ENCODE measurements around the gene HIVEP1.

DNA sequence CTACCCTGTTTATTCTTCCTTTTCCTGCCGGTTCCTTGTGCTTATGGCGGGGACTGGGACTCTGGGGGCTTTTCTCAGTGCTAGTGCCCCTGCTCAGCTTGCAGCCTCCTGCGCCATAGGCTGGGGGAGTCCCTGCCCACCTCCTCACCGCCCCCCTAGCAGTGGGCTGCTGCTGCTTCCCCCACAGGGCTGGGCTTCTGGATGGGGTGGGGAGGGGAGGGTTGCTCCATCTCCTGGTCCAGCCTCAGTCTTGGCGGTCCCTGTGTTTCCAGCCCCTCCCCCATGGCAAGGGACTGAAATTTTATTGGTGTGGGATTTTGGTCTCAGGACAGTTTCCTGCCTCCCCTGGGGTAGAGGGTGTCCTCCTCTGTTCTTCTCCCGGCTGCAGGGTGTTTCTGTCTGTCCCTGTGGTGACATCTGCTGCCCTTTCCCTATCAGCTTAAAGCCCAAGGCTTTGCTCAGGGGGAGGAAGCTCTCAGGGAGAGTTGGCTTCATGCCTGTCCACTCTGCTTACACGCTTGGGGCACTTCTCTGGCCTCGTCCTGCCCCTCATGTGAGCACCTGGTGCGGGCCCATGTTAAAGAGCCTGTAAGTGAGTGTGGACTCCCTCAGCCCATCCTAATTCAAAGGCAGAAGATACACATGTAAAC, 100.6 kb downstream of the HIVEP1 start:
- TF ChIP-seq, protein P1, sequence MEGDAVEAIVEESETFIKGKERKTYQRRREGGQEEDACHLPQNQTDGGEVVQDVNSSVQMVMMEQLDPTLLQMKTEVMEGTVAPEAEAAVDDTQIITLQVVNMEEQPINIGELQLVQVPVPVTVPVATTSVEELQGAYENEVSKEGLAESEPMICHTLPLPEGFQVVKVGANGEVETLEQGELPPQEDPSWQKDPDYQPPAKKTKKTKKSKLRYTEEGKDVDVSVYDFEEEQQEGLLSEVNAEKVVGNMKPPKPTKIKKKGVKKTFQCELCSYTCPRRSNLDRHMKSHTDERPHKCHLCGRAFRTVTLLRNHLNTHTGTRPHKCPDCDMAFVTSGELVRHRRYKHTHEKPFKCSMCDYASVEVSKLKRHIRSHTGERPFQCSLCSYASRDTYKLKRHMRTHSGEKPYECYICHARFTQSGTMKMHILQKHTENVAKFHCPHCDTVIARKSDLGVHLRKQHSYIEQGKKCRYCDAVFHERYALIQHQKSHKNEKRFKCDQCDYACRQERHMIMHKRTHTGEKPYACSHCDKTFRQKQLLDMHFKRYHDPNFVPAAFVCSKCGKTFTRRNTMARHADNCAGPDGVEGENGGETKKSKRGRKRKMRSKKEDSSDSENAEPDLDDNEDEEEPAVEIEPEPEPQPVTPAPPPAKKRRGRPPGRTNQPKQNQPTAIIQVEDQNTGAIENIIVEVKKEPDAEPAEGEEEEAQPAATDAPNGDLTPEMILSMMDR (IDR thresholded peaks at IDR 0.05): no peak
- TF ChIP-seq POLR2A (IDR thresholded peaks at IDR 0.05): no peak

Data from body of pancreas (tissue), 4 donors.